LNCAP (cell line): ENCODE data around the gene PREX1.

Experiments used
- TF ChIP-seq, protein P1 (sequence below): fragments of 450-650 bp; IDR thresholded peaks from 2 replicates; pipeline ENCODE4 v1.5.1; 2017; ENCODE audit warnings: mild to moderate bottlenecking

PREX1 gene

DNA sequence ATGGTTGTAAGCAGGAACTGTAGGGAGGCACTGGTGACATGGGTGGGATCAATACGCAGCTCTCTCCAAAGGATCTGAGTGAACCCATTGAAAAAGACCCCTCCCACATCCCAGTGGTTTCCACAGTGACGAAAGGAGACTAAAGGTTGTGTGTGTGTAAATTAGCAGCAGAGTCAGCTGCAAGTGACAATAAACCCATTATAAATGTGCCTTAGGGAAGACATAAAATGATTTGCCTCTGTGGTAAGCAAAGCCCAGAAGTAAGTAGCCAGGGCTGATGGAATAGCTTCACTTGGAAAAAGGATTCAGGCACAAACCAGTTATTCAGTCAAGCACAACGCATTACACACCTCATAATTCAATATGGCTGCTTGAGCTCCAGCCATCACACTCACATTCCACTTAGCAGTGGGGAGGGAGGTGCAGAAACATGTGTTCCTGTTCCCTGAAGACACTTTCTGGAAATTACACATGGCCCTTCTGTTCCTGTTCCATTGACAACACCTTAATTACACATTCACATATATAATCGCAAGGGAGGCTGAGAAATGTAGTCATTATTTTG lies 231.4 kb downstream of the PREX1 start:
- TF ChIP-seq, protein P1, sequence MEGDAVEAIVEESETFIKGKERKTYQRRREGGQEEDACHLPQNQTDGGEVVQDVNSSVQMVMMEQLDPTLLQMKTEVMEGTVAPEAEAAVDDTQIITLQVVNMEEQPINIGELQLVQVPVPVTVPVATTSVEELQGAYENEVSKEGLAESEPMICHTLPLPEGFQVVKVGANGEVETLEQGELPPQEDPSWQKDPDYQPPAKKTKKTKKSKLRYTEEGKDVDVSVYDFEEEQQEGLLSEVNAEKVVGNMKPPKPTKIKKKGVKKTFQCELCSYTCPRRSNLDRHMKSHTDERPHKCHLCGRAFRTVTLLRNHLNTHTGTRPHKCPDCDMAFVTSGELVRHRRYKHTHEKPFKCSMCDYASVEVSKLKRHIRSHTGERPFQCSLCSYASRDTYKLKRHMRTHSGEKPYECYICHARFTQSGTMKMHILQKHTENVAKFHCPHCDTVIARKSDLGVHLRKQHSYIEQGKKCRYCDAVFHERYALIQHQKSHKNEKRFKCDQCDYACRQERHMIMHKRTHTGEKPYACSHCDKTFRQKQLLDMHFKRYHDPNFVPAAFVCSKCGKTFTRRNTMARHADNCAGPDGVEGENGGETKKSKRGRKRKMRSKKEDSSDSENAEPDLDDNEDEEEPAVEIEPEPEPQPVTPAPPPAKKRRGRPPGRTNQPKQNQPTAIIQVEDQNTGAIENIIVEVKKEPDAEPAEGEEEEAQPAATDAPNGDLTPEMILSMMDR, result no peak

DNA sequence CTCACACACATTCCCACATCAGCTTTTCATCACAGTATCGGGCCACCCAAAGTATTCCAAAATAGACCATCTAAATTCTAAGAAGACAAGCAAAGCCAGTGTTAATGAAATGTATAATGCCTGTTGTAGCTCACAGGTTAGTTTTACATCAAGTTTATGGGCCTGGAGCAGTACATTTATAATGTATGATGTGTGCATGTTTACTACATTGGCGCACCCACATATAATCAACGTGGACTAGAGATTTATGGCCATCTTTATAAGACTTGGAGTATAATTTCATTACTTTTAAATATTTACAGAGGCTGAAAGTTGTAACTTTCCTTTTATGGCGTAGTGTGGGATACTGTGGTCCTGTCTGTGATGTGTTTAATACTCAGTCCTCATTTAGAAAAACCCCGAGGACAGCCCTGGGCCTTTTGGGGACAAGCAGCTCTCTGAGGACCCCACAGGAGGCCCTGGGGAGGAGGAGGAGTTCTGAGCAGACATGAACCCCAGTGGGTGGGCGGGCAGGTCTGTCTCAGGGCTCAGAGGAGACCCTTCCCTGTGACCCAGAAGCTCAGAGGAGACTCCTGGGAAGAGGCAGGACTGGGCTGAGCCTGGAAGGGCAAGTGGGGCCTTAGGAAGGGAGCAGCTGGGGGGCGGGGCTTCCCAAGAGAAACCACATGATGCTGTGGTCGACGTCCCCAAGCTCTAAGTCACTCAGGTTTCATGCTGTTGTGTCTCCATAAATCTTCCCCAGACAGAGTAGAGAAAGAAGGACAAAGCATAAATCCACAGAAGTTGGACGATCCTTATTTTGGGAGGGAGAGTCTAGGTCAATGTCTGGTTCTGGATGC lies 232.1 kb downstream of the PREX1 start:
- TF ChIP-seq, protein P1, result no peak

DNA sequence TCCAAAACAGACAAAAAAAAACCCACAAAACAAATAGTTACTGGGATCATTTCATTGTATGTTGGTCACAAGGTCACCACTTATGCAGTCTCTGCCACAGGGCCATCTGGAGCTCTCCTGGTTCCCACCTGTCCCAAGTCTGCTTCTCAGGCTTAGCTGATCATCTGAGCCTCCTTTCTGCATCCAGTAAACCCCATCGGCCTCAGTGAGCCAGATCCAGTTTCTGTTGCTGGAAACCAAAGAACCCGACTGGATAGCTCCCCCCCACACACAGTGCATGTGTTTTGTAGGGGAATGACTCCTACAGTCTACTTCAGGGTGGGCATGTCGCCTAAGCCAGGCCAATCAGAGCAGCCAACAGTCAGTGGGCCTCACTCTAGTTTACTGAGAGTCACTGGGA lies 233.3 kb downstream of the PREX1 start:
- TF ChIP-seq, protein P1, result no peak

DNA sequence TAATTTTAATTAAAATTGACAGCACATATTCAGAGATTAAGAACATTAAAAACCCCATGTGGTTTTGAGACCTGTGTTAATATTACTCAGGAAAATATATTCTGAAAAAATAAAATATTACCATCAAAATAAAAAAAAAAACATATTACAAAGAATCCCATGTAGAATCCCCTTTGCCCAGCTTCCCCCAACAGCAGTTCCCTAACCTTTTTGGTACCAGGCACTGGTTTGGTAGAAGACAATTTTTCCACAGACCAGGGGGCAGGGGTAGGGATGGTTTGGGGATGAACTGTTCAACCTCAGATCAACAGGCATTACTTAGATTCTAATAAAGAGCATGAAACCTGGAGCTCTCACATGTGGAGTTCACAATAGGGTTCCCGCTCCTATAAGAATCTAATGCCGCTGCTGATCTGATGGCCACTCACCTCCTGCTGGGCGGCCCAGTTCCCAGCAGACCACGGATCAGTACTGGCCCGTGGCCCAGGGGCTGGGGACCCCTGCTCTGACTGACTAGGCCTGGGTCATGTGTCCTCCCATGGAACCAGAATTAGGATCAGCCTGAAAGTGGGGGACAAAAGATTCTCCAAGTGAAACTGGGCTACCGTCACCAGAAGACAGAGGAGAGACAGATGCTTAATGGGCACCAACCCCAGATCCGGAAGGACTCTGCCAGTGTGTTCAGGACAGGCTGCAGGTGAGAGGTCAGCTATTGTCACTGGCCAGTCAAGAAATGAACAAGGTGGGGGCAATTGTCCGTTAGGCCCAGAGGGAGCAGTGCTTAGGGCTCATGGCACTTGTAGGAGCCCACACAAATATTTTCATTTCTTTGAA lies 235.5 kb downstream of the PREX1 start:
- TF ChIP-seq, protein P1, result no peak

DNA sequence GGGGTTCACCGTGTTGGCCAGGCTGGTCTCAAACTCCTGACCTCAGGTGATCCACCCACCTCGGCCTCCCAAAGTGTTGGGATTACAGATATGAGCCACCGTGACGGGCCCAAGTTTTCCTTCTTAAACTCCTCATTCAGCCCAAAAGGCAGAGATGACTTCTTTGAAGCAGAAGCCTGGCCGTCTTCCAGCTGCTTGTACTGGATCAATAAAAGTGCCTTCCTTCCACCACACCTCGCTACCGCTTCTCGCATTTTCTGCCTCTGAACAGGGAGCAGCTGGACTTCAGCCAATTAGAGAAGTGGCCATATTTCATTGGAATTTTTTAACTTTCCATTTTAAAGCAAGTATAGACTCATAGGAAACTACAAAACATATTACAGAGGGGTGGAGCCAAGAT lies 241.1 kb downstream of the PREX1 start:
- TF ChIP-seq, protein P1, result no peak

DNA sequence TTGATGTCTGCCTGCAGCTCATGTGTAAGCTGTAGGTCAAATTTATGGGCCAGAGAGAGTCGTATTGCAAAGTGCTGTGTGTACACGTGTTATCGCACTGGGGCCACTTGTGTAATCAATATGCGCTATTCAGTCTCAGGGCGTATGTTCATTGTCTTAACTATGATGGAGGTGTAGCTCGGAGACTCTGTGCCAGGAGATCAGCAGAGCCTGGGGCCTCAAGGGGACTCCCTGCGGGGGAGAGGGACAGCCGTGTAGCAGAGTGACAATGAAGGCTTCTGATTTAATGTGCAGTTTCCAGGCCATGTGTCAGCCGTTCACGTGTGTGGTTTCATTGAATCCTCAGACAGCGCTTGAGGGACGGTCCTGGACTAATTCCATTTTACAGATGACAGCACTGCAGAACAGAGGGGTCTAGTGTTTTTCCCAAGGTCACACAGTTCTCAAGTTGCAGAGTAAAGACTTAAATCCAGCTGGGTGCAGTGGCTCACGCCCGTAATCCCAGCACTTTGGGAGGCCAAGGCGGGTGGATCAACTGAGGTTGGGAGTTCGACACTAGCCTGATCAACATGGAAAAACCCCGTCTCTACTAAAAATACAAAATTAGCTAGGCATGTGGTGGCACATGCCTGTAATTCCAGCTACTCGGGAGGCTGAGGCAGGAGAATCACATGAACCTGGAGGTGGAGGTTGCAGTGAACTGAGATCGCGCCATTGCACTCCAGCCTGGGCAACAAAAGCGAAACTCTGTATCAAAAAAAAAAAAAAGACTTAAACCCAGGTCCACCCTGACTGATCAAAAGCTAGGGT lies 242.5 kb downstream of the PREX1 start:
- TF ChIP-seq, protein P1, result no peak
